HG02571 (cell line): Measurements from ENCODE around the gene LBX2.
A peak's percentile ranks its signal among the peaks of the same experiment; 100 is the strongest.

Source experiments
- ATAC-seq: cut with Tn5 transposase; IDR thresholded peaks from one replicate; pipeline ENCODE4 v1.9.1; 2021; ENCODE audit warnings: mild to moderate bottlenecking, moderate library complexity; ENCODE audit not compliant: unreplicated experiment

The LBX2 gene

GRCh38 chr2:74505448-74506246 is 6.2 kb upstream of the LBX2 start:
- no peak for ATAC-seq

- ATAC-seq, result no peak
Measured at GRCh38 chr2:74504591-74504990, 5.2 kb upstream of the LBX2 start.

DNA sequence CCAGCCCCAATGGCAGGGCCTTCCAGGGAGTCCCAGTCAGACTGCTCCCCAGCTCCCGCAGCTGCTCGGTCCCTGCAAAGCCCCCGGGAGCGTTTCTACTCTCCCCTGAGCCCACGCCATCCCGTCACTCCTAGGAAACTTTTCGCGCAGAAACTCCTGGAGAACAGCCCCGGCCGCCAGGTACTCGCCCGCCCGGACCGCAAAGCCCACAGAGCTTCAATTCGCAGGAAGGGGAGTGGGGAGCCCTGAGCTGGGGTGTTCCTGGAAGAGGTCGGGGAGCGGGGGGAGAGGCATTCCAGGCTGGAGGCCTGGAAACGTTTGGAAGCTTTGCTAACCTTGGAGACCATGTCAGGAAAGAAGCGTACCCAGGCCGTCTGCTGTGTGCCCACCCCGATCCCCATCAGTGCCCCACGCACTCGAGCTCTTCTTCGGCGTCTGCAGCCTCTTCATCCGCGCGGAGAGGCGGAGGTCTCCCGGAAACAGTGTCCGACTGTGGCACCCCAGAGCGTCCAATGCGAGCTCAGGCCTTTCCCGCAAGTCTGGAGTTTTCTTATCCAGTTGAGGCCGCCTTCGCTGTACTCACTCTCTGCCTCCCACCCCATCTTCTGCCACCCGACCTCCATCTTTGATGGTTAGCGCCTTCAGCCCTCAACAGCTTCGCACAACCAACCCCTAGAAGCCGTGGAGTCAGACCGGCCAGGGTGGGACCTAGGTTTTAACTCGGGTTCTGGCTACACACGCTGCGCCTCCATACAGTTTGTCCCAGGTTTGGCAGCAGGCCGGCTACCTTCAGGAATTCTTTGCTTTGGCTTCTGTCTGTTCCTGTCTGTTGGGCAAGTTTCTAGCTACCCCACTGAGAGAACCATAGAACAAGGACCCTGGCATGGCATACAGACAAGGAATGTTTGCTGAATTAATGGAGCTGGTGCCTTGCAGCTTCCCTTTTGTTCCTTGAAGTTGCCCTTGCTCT is 4.4 kb upstream of the LBX2 start:
- ATAC-seq, result no peak

- peak; percentile 35 for ATAC-seq
Measured at GRCh38 chr2:74502720-74503505, 3.5 kb upstream of the LBX2 start.

GRCh38 chr2:74502147-74502719 is 2.8 kb upstream of the LBX2 start:
- no peak for ATAC-seq

DNA sequence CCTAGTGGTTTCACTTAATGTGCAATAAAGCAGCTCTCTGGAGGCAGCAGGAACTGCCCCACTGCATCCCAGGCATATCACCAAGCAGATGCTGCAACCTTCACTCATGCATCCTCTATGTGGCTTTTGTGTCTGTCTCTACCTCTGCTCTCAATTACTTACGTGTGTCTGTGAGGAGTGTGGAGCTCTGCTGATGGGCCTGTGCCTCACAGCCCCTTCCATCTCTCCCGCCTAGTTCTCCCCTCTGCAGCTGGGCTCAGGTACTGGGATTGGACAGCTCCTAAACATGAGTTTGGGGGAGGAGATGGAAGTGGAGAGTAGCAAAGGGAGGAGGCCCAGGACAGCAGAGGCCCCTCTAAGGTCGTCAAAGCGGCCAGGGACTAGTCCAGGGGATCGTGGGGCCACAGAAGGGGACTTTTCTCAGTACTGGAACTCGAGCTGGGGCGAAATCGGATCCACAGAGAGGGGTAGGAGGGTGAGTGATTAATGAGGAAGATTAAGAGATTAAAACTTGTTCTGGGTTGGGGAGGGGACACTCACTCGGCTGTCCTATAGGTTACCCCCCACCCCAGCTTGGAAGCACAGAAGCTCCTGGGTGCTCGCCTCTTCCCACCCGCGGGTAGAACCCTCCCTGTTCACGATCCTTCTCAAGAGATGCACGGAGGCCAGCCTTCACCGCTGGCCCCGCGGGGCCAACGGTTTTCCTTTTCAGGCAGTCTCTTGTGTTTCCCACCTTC is 2.1 kb upstream of the LBX2 start:
- no peak for ATAC-seq

- no peak for ATAC-seq
Measured at GRCh38 chr2:74500578-74500946, 1.2 kb upstream of the LBX2 start.

DNA sequence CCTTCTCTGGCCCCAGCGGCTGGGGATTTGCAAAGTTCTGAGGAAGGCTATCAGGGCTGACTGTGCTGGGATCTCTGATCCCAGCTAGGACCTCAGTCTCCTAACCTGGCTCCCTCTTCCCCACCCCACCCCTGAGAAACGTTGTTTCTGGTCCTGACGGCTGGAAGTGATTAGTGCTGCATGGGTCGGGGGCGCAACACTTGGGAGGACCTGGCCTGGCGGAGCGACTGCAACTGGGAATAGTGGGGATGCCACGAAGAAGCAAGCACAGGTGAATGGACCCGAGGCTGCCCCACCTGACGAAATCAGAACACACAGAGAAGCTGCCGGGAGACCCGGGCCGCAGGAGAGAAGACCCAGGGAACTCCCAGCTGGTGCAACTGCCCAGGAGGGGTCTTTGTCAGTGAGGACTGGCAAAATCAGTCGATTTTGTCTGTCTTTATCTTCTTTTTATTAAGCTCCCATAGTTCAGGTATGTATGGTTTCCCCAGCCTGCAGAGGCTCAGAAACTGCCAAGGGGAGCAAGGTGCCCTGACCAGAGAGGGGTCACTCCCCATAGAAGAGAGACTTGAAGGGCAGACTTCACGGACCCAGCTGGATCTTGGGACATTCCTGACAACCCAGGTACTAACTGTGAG is 656 bp upstream of the LBX2 start:
- no peak for ATAC-seq

- ATAC-seq, result no peak
Measured at GRCh38 chr2:74498500-74499266, 720 bp downstream of the LBX2 start.

GRCh38 chr2:74497777-74498499 is 1.5 kb downstream of the LBX2 start:
- no peak for ATAC-seq

- ATAC-seq, result no peak
Measured at GRCh38 chr2:74496997-74497776, 2.2 kb downstream of the LBX2 start.

DNA sequence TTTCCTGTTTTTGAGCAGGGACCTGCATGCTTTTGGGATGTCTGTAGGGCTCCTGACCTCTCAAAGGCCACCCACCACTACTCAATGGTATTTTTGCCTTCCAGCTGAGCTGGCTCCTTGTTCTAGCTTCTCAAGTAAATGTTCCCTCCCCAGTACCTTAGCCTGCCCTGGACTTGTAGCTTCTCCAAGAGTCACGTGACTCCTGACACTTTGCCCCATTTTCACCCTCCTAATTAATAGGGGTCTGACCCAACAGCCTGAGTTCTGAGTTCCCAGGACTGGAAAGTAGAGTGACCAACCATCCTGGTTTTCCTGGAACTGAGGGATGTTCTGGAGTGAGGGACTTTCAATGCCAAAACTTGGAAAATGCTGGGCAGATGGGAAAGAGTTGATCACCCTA is 4.0 kb downstream of the LBX2 start:
- ATAC-seq, result no peak

- ATAC-seq, result no peak
Measured at GRCh38 chr2:74493546-74493945, 5.9 kb downstream of the LBX2 start.

GRCh38 chr2:74491648-74492544 is 7.5 kb downstream of the LBX2 start:
- no peak for ATAC-seq

- no peak for ATAC-seq
Measured at GRCh38 chr2:74489906-74490305, 9.5 kb downstream of the LBX2 start.

- ATAC-seq, result no peak
Measured at GRCh38 chr2:74488643-74489481, 10.5 kb downstream of the LBX2 start.
